ENCODE results near the gene MMP7.

- no peak for TF ChIP-seq CTCF (IDR thresholded peaks at IDR 0.05)
- TF ChIP-seq POLR2A (IDR thresholded peaks at IDR 0.05), result no peak
- no peak for TF ChIP-seq POLR2AphosphoS5 (IDR thresholded peaks at IDR 0.05)
Observed at GRCh38 chr11:102499931-102500330, 30.6 kb downstream of the MMP7 start.
